DND-41 (cell line): ENCODE measurements around the gene CMPK1.
A peak's percentile ranks its signal among the peaks of the same experiment; 100 is the strongest.

ENCODE experiments used
- ATAC-seq: fragments of 200-7000 bp; cut with Tn5 transposase; 3 replicates; pipeline ENCODE4 v1.9.1; 2021; ENCODE audit warnings: low read depth; ENCODE audit not compliant: insufficient read depth
- DNase-seq: peaks from one replicate; pipeline ENCODE4 v3.0.0-alpha.2; 2020
- H2AFZ ChIP-seq: 2 replicates; pipeline ENCODE4 v1.6.0; 2012; ENCODE audit warnings: low read depth, low read length
- H3K27ac ChIP-seq: 2 replicates; pipeline ENCODE4 v1.5.1; 2012; ENCODE audit warnings: low read length, inconsistent platforms
- H3K27me3 ChIP-seq: fragments of 200-600 bp; sonication (generic); 2 replicates; pipeline ENCODE4 v1.6.0; 2012; ENCODE audit warnings: low read length, mild to moderate bottlenecking, inconsistent platforms; ENCODE audit not compliant: insufficient read depth, poor library complexity
- H3K36me3 ChIP-seq: 2 replicates; pipeline ENCODE4 v1.5.1; 2012; ENCODE audit warnings: low read length, inconsistent platforms; ENCODE audit not compliant: insufficient read depth
- H3K4me1 ChIP-seq: 2 replicates; pipeline ENCODE4 v1.5.1; 2012; ENCODE audit warnings: mild to moderate bottlenecking, low read length; ENCODE audit not compliant: insufficient read depth
- H3K4me2 ChIP-seq: 2 replicates; pipeline ENCODE4 v1.6.0; 2012; ENCODE audit warnings: mild to moderate bottlenecking, moderate library complexity, low read length, inconsistent platforms; ENCODE audit not compliant: insufficient read depth
- H3K4me3 ChIP-seq, 2 experiments: fragments of 200-600 bp in 1 of 2; shearing (Covaris generic) in 1 of 2; 2 replicates each; pipeline ENCODE4 v1.5.1; 2012 to 2016; ENCODE audit warnings: inconsistent platforms in 2 of 2, low read length in 2 of 2, mild to moderate bottlenecking in 2 of 2, low read depth in 1 of 2, moderate library complexity in 1 of 2
- H3K79me2 ChIP-seq: 2 replicates; pipeline ENCODE4 v1.6.0; 2012; ENCODE audit warnings: low read length, inconsistent platforms; ENCODE audit not compliant: insufficient read depth
- H3K9ac ChIP-seq: 2 replicates; pipeline ENCODE4 v1.6.0; 2012; ENCODE audit warnings: low read depth, mild to moderate bottlenecking, inconsistent platforms, low read length, moderate library complexity
- H3K9me3 ChIP-seq: 2 replicates; pipeline ENCODE4 v1.5.1; 2012; ENCODE audit warnings: low read length, moderate library complexity, mild to moderate bottlenecking, inconsistent platforms; ENCODE audit not compliant: insufficient read depth, severe bottlenecking
- H4K20me1 ChIP-seq: 2 replicates; pipeline ENCODE4 v1.6.0; 2012; ENCODE audit warnings: low read length; ENCODE audit not compliant: insufficient read depth
- CTCF ChIP-seq: IDR thresholded peaks from 2 replicates; pipeline ENCODE4 v1.5.1; 2012; ENCODE audit warnings: borderline replicate concordance, low read length, moderate library complexity, mild to moderate bottlenecking; ENCODE audit not compliant: poor library complexity, severe bottlenecking; ENCODE audit errors: extremely low read depth
- EZH2 ChIP-seq: IDR thresholded peaks from 3 replicates; pipeline ENCODE4 v1.6.1; 2012; ENCODE audit warnings: borderline replicate concordance, low read depth, mild to moderate bottlenecking, moderate library complexity, low read length, inconsistent platforms; ENCODE audit not compliant: severe bottlenecking

Gene CMPK1

GRCh38 chr1:47333922-47334764, 553 bp downstream of the CMPK1 start:
- Histone ChIP-seq H3K27ac (peak overlapping the region; percentile 78), H3K4me1 (peaks cover 45% of the 10 kb centered on the region), H2AFZ (peak overlapping the region; percentile 88), H3K9ac (peak overlapping the region; percentile 94), H3K27me3 (no peaks in the 10 kb centered on the region), H3K4me3 (peak overlapping the region; percentile 60 to 76; a peak in 3 of 4 replicates), H3K36me3 (peaks cover 4% of the 10 kb centered on the region), H3K4me2 (peak overlapping the region; percentile 80), H3K9me3 (no peaks in the 10 kb centered on the region), H4K20me1 (peaks cover 6% of the 10 kb centered on the region; the same call in 1 of the 2 replicates), H3K79me2 (peaks cover 61% of the 10 kb centered on the region)
- ATAC-seq, result peak; percentile 89
- DNase-seq, result peak; percentile 75
- TF ChIP-seq CTCF (peak; percentile 45), EZH2 (no peak)

- ATAC-seq (no peak), DNase-seq (no peak)
- peak overlapping the region; percentile 94 for H3K9ac ChIP-seq
- H3K36me3 ChIP-seq, result peaks cover 7% of the 10 kb centered on the region
- peak overlapping the region; percentile 60 to 76; a peak in 3 of 4 replicates for H3K4me3 ChIP-seq
- H3K27me3 ChIP-seq, result no peaks in the 10 kb centered on the region
- H3K27ac ChIP-seq, result peak overlapping the region; percentile 78
- TF ChIP-seq CTCF (no peak), EZH2 (no peak)
- peaks cover 45% of the 10 kb centered on the region for H3K4me1 ChIP-seq
- H2AFZ ChIP-seq, result peak overlapping the region; percentile 80
- peak overlapping the region; percentile 80 for H3K4me2 ChIP-seq
- H4K20me1 ChIP-seq, result peaks cover 12% of the 10 kb centered on the region; the same call in 1 of the 2 replicates
- peaks cover 67% of the 10 kb centered on the region for H3K79me2 ChIP-seq
- H3K9me3 ChIP-seq, result no peaks in the 10 kb centered on the region
These were observed 1.3 kb downstream of the CMPK1 start for GRCh38 chr1:47334765-47335435.

- Histone ChIP-seq H3K36me3 (peaks cover 7% of the 10 kb centered on the region), H3K4me3 (no peak overlapping the region), H3K4me2 (peak overlapping the region; percentile 22; the same call in 1 of the 2 replicates), H3K9me3 (no peaks in the 10 kb centered on the region), H3K4me1 (peaks cover 40% of the 10 kb centered on the region), H3K27me3 (no peaks in the 10 kb centered on the region), H2AFZ (no peak overlapping the region), H3K79me2 (peaks cover 89% of the 10 kb centered on the region), H3K9ac (no peak overlapping the region), H3K27ac (no peak overlapping the region), H4K20me1 (peaks cover 12% of the 10 kb centered on the region; the same call in 1 of the 2 replicates)
- TF ChIP-seq EZH2 (no peak), CTCF (no peak)
- no peak for ATAC-seq
- DNase-seq, result no peak
These were observed 3.8 kb downstream of the CMPK1 start for GRCh38 chr1:47337350-47337749.
